Measurements from ENCODE around the gene FXN. TPM values are rescaled to one million over a fixed set of nuclear protein-coding genes. Genes with fewer than 3 reads are reported as not detected.

The FXN gene
- total RNA-seq, 2 donors from 2014 or later, result 0.68 to 4.0 TPM

DNA sequence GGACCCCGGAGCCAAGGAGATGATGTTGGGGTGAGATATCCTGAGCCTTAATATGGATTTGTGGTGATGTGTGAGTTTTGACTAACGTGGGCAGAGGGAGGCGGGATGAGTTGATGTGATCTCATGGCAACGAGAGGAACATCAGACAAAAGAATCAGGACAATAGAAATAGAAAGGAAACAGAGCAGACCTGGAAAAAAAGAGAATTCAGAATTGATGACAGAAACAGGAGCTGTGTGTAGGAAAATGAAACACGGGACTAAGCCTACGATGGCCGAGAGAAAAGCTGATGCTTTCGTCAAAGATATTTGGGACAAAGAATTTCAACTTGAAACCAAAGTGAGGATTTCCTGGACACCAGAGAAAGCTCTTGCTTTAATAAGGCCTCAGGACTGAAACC is 32.5 kb upstream of the FXN start:
- no peak overlapping the region for H3K27ac ChIP-seq
- no peaks in the 10 kb centered on the region for H3K36me3 ChIP-seq
- no peak overlapping the region for H3K4me3 ChIP-seq
- ATAC-seq (ENCODE audit: insufficient number of reproducible peaks, low FRiP score, low read depth), result no peak
- no peaks in the 10 kb centered on the region for H3K4me1 ChIP-seq (ENCODE audit: control insufficient read depth in 1 of 2, low read depth in 2 of 2)
- no peaks in the 10 kb centered on the region for H3K9me3 ChIP-seq
- no peak for DNase-seq (ENCODE audit: low spot score)
- TF ChIP-seq CTCF (IDR thresholded peaks at IDR 0.05), result no peak
- no peaks in the 10 kb centered on the region for H3K27me3 ChIP-seq (replicated peaks; ENCODE audit: insufficient read depth)

DNA sequence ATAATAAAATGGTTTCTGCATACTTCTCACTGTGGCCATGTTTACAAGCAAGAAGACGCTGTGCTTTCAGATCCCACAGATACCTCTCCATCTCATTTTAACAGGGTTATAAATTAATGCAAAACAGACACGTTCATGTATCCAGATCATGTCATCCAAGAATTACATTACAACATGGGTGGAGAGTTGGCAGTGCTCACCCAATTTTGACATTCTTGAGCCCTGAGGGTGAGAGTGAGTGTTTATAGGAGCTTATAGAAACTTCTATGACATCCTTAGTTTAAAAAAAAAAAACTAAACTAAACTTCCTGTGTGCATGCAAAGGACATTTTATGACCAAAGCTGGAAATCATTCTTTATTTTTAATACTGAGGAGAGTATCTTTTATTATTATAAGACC is 30.7 kb upstream of the FXN start:
- no peak for ATAC-seq (ENCODE audit: insufficient number of reproducible peaks, low FRiP score, low read depth)

GRCh38 chr9:69009708-69010107 is 25.8 kb upstream of the FXN start:
- DNase-seq (ENCODE audit: low spot score) (no peak), ATAC-seq (ENCODE audit: insufficient number of reproducible peaks, low FRiP score, low read depth) (no peak)
- Histone ChIP-seq H3K4me3 (no peak overlapping the region), H3K27me3 (replicated peaks; ENCODE audit: insufficient read depth) (no peaks in the 10 kb centered on the region), H3K36me3 (no peaks in the 10 kb centered on the region), H3K9me3 (no peaks in the 10 kb centered on the region), H3K4me1 (ENCODE audit: control insufficient read depth in 1 of 2, low read depth in 2 of 2) (no peaks in the 10 kb centered on the region), H3K27ac (no peak overlapping the region)
- TF ChIP-seq CTCF (IDR thresholded peaks at IDR 0.05), result no peak

More for the DNA sequence above, 30.7 kb upstream of the FXN start:
- Histone ChIP-seq H3K27me3 (replicated peaks; ENCODE audit: insufficient read depth) (no peaks in the 10 kb centered on the region), H3K27ac (no peak overlapping the region), H3K9me3 (no peaks in the 10 kb centered on the region), H3K36me3 (no peaks in the 10 kb centered on the region), H3K4me1 (ENCODE audit: control insufficient read depth in 1 of 2, low read depth in 2 of 2) (no peaks in the 10 kb centered on the region), H3K4me3 (no peak overlapping the region)
- no peak for TF ChIP-seq CTCF (IDR thresholded peaks at IDR 0.05)
- DNase-seq (ENCODE audit: low spot score), result no peak

- TF ChIP-seq CTCF (IDR thresholded peaks at IDR 0.05), result no peak
- no peaks in the 10 kb centered on the region for H3K36me3 ChIP-seq
- peaks cover 0 to 12% of the 10 kb centered on the region in 2 donors for H3K4me1 ChIP-seq (ENCODE audit: control insufficient read depth in 1 of 2, low read depth in 2 of 2)
- H3K9me3 ChIP-seq, result no peaks in the 10 kb centered on the region
- ATAC-seq (ENCODE audit: insufficient number of reproducible peaks, low FRiP score, low read depth) (no peak), DNase-seq (ENCODE audit: low spot score) (no peak)
- H3K27ac ChIP-seq, result no peak overlapping the region
- no peaks in the 10 kb centered on the region for H3K27me3 ChIP-seq (replicated peaks; ENCODE audit: insufficient read depth)
- no peak overlapping the region for H3K4me3 ChIP-seq
Measured at GRCh38 chr9:69012696-69013381, 22.7 kb upstream of the FXN start.

- ATAC-seq (ENCODE audit: insufficient number of reproducible peaks, low FRiP score, low read depth) (no peak), DNase-seq (ENCODE audit: low spot score) (no peak)
- Histone ChIP-seq H3K9me3 (no peaks in the 10 kb centered on the region), H3K27ac (no peak overlapping the region), H3K4me1 (ENCODE audit: control insufficient read depth in 1 of 2, low read depth in 2 of 2) (peaks cover 0 to 12% of the 10 kb centered on the region in 2 donors), H3K4me3 (no peak overlapping the region), H3K36me3 (no peaks in the 10 kb centered on the region), H3K27me3 (replicated peaks; ENCODE audit: insufficient read depth) (no peaks in the 10 kb centered on the region)
- no peak for TF ChIP-seq CTCF (IDR thresholded peaks at IDR 0.05)
Measured at GRCh38 chr9:69013382-69013727, 22.2 kb upstream of the FXN start.

Data from thoracic aorta (tissue), 2 donors.